B cell (primary cell): Measurements from ENCODE around the gene SFMBT2. TPM values are rescaled to one million over a fixed set of nuclear protein-coding genes. Genes with fewer than 3 reads are reported as not detected.
A peak's percentile ranks its signal among the peaks of the same experiment; 100 is the strongest.

Source experiments
- ATAC-seq: fragments of 200-7000 bp; cut with Tn5 transposase; one replicate; pipeline ENCODE4 v1.10.0; 2021; ENCODE audit warnings: low read depth, mild to moderate bottlenecking, moderate number of reproducible peaks, moderate library complexity
- CTCF ChIA-PET: fragments of 350-600 bp; sonication (Branson Sonifier 250); formaldehyde crosslinking; loops from one replicate; lab custom pipeline; 2021; ENCODE audit warnings: antibody characterized with exemption, inconsistent platforms; lab: Charles Lee
- POLR2A ChIA-PET: fragments of 350-600 bp; sonication (Branson Sonifier 250); formaldehyde crosslinking; loops from one replicate; lab custom pipeline; 2021; ENCODE audit warnings: antibody characterized with exemption; lab: Charles Lee
- DNase-seq: peaks from one replicate; pipeline ENCODE4 v3.0.0; 2013
- H2AFZ ChIP-seq: 2 replicates; pipeline ENCODE4 v1.6.1; 2012; ENCODE audit warnings: mild to moderate bottlenecking, low read depth, low read length; ENCODE audit not compliant: insufficient read depth, poor library complexity, severe bottlenecking
- H3K27ac ChIP-seq, 2 donors: 1 replicate in 1 of 2; 2 replicates in 1 of 2; pipeline ENCODE4 v1.5.1; 2012 to 2013; ENCODE audit warnings: low read length in 2 of 2, mild to moderate bottlenecking in 2 of 2, moderate library complexity in 1 of 2
- H3K27me3 ChIP-seq, 4 experiments: fragments of 200-600 bp in 1 of 4; sonication (generic) in 1 of 4; replicated peaks in 1 of 4; 1 replicate in 2 of 4; 2 replicates in 2 of 4; pipeline versions ENCODE4 v1.6.1 to v1.7.0; 2013 to 2016; ENCODE audit warnings: low read length in 3 of 4, mild to moderate bottlenecking in 2 of 4, mixed read lengths in 1 of 4, moderate library complexity in 1 of 4; ENCODE audit not compliant: insufficient read depth in 4 of 4, control insufficient read depth in 3 of 4; ENCODE audit errors: control extremely low read depth in 1 of 4
- H3K36me3 ChIP-seq, 2 experiments: replicated peaks in 1 of 2; 1 replicate in 1 of 2; 2 replicates in 1 of 2; pipeline versions ENCODE4 v1.6.1 to v1.7.1; 2013; ENCODE audit warnings: low read length in 1 of 2; ENCODE audit not compliant: insufficient read depth in 2 of 2, control insufficient read depth in 1 of 2; ENCODE audit errors: control extremely low read depth in 1 of 2, extremely low read depth in 1 of 2
- H3K4me1 ChIP-seq, 2 donors: fragments of 200-600 bp in 1 of 2; sonication (generic) in 1 of 2; 1 replicate in 1 of 2; 2 replicates in 1 of 2; pipeline versions ENCODE4 v1.5.1 to v1.6.1; 2013 to 2017; ENCODE audit warnings: low read length in 2 of 2; ENCODE audit not compliant: control insufficient read depth in 2 of 2, insufficient read depth in 2 of 2
- H3K4me2 ChIP-seq: replicated peaks from 2 replicates; pipeline ENCODE3; 2012; ENCODE audit warnings: mild to moderate bottlenecking, low read depth, low read length; ENCODE audit not compliant: poor library complexity, severe bottlenecking
- H3K4me3 ChIP-seq, 5 experiments: fragments of 200-600 bp in 1 of 5; sonication (generic) in 1 of 5; 1 replicate in 3 of 5; 2 replicates in 2 of 5; pipeline versions ENCODE4 v1.5.1 to v1.7.0; 2011 to 2016; ENCODE audit warnings: low read length in 4 of 5, mild to moderate bottlenecking in 4 of 5, low read depth in 2 of 5, control low read depth in 1 of 5, moderate library complexity in 1 of 5; ENCODE audit not compliant: insufficient read depth in 1 of 5; ENCODE audit errors: control extremely low read depth in 1 of 5, extremely low read depth in 1 of 5
- H3K79me2 ChIP-seq: fragments of 200-600 bp; sonication (generic); one replicate; pipeline ENCODE4 v1.6.0; 2016; ENCODE audit warnings: low read length; ENCODE audit not compliant: control insufficient read depth, insufficient read depth
- H3K9ac ChIP-seq: fragments of 200-600 bp; sonication (generic); 2 replicates; pipeline ENCODE4 v1.6.1; 2017; ENCODE audit warnings: mild to moderate bottlenecking, low read length, moderate library complexity
- H3K9me3 ChIP-seq, 3 donors: one replicate each; pipeline versions ENCODE4 v1.6.1 to v1.7.1; 2013; ENCODE audit warnings: low read length in 2 of 3; ENCODE audit not compliant: control insufficient read depth in 2 of 3, insufficient read depth in 1 of 3; ENCODE audit errors: control extremely low read depth in 1 of 3
- H4K20me1 ChIP-seq: 2 replicates; pipeline ENCODE4 v1.6.0; 2012; ENCODE audit warnings: mild to moderate bottlenecking, low read length; ENCODE audit not compliant: insufficient read depth, control insufficient read depth, poor library complexity, severe bottlenecking
- H3K27ac Mint-ChIP-seq: one replicate; pipeline ENCODE4 v1.8.0; 2021; ENCODE audit warnings: mixed read lengths
- H3K27me3 Mint-ChIP-seq: one replicate; pipeline ENCODE4 v1.8.0; 2021; ENCODE audit warnings: mixed read lengths
- H3K4me1 Mint-ChIP-seq: one replicate; pipeline ENCODE4 v1.8.0; 2021; ENCODE audit warnings: mixed read lengths
- H3K4me3 Mint-ChIP-seq: one replicate; pipeline ENCODE4 v1.8.0; 2021; ENCODE audit warnings: mixed read lengths
- H3K9me3 Mint-ChIP-seq: one replicate; pipeline ENCODE4 v1.8.0; 2022; ENCODE audit warnings: mixed read lengths; ENCODE audit not compliant: insufficient read depth
- CTCF ChIP-seq: fragments of 200-600 bp; IDR thresholded peaks from one replicate; pipeline ENCODE4 v1.8.0; 2022; ENCODE audit warnings: antibody characterized with exemption, mild to moderate bottlenecking
- EZH2 ChIP-seq: IDR thresholded peaks from 2 replicates; pipeline ENCODE4 v1.6.1; 2012; ENCODE audit warnings: borderline replicate concordance, low read depth, mild to moderate bottlenecking, moderate library complexity, low read length; ENCODE audit not compliant: insufficient read depth, poor library complexity, severe bottlenecking
- WGBS: methylation state at CpG from one replicate; pipeline ENCODE4 v1.1.5; 2013; ENCODE audit warnings: missing lambda C conversion rate; ENCODE audit not compliant: insufficient coverage; 5-methylcytosine and 5-hydroxymethylcytosine counted together
- intact Hi-C: fragments of 100-400 bp; cut with micrococcal nuclease; formaldehyde crosslinking; loops from one replicate; pipeline ENCODE4 v1.10.0; 2022
- polyA plus RNA-seq: library from polyadenylated mRNA; depleted of rRNA; stranded (reverse); fragments of >200 nt; gene quantifications from 2 replicates; pipeline ENCODE4 v1.2.3, GENCODE V29; 2012
- total RNA-seq, 2 donors: library from RNA; stranded (reverse); fragments of 120-200 nt in 1 of 2; gene quantifications; 1 replicate in 1 of 2; 2 replicates in 1 of 2; pipeline versions ENCODE4 v1.2.3 to v1.2.4, GENCODE V29; 2013 to 2022

The SFMBT2 gene
- total and polyA plus RNA-seq, 2 donors (not counting 1 experiment from before 2014, with no cell fraction given): 2.3 to 24.0 TPM

GRCh38 chr10:7373039-7373438 lies 37.8 kb downstream of the SFMBT2 start:
- H2AFZ ChIP-seq: no peak overlapping the region
- POLR2A ChIA-PET: no interaction called here
- Mint-ChIP-seq H3K4me1 (peaks cover 16% of the 10 kb centered on the region), H3K4me3 (no peak overlapping the region), H3K27ac (peak overlapping the region; percentile 24), H3K9me3 (peaks cover 10% of the 10 kb centered on the region), H3K27me3 (no peaks in the 10 kb centered on the region)
- peaks cover 0 to 19% (median 17%) of the 10 kb centered on the region in 3 donors for H3K9me3 ChIP-seq
- 90% methylated on average over 2 of the region's 6 CpGs for WGBS
- H3K4me1 ChIP-seq: peaks cover 5 to 6% of the 10 kb centered on the region in 2 donors
- ATAC-seq: no peak
- no peak overlapping the region for H3K27ac ChIP-seq
- no peak for DNase-seq
- no peaks in the 10 kb centered on the region for H3K27me3 ChIP-seq
- TF ChIP-seq EZH2: no peak
- no peak for TF ChIP-seq CTCF
- H3K36me3 ChIP-seq: peaks cover 3 to 42% of the 10 kb centered on the region in 2 experiments
- no peak overlapping the region for H3K4me2 ChIP-seq
- no peak overlapping the region for H3K9ac ChIP-seq
- H3K79me2 ChIP-seq: peaks cover 13% of the 10 kb centered on the region
- no peak overlapping the region for H3K4me3 ChIP-seq
- H4K20me1 ChIP-seq: no peaks in the 10 kb centered on the region
- intact Hi-C loops: no loop called here
- CTCF ChIA-PET: no interaction called here

- Histone ChIP-seq H3K9me3 (peaks cover 0 to 19% (median 17%) of the 10 kb centered on the region in 3 donors), H3K27ac (no peak overlapping the region), H3K79me2 (peaks cover 10% of the 10 kb centered on the region), H3K27me3 (no peaks in the 10 kb centered on the region), H3K4me1 (peaks cover 5 to 6% of the 10 kb centered on the region in 2 donors), H2AFZ (no peak overlapping the region), H4K20me1 (no peaks in the 10 kb centered on the region), H3K4me2 (no peak overlapping the region), H3K9ac (no peak overlapping the region), H3K4me3 (no peak overlapping the region), H3K36me3 (peaks cover 3 to 46% of the 10 kb centered on the region in 2 experiments)
- H3K27me3 Mint-ChIP-seq: no peaks in the 10 kb centered on the region
- peaks cover 10% of the 10 kb centered on the region for H3K9me3 Mint-ChIP-seq
- no peak overlapping the region for H3K4me3 Mint-ChIP-seq
- intact Hi-C loops: no loop called here
- no peak overlapping the region for H3K27ac Mint-ChIP-seq
- POLR2A ChIA-PET: no interaction called here
- CTCF ChIA-PET: no interaction called here
- WGBS: 98% methylated on average over 8 of the region's 8 CpGs
- H3K4me1 Mint-ChIP-seq: peaks cover 14% of the 10 kb centered on the region
- DNase-seq (no peak), ATAC-seq (no peak)
- TF ChIP-seq CTCF (no peak), EZH2 (no peak)
Measured at GRCh38 chr10:7372504-7372903, 38.3 kb downstream of the SFMBT2 start.
